Measurements from ENCODE around the gene TRIM32. TPM values are rescaled to one million over a fixed set of nuclear protein-coding genes. Genes with fewer than 3 reads are reported as not detected.
"Not testable (repeated sequence)": the region's sequence is repeated elsewhere in the genome, so short reads cannot be mapped to it uniquely, and the experiment has no call there.

TRIM32 gene
- total RNA-seq, 2 experiments from 2014 or later, result 8.7 to 11.0 TPM

- H3K27ac Mint-ChIP-seq, result peak overlapping the region; percentile 54
- no peak for DNase-seq
- CTCF ChIA-PET, result no interaction called here
- intact Hi-C loops (cut with micrococcal nuclease), result loop anchor here (1.0 kb wide), 1 partner anchor 15 kb away; no protein-coding TSS in a partner anchor
- H3K4me3 Mint-ChIP-seq, result peak overlapping the region; percentile 85
- peaks cover 44% of the 10 kb centered on the region for H3K4me1 Mint-ChIP-seq (ENCODE audit: low read depth)
- peaks cover 14% of the 10 kb centered on the region for H3K36me3 Mint-ChIP-seq (ENCODE audit: low read depth)
- H3K9me3 Mint-ChIP-seq, result peaks cover 8% of the 10 kb centered on the region
- no peaks in the 10 kb centered on the region for H3K27me3 Mint-ChIP-seq (ENCODE audit: low read depth)
Measured at GRCh38 chr9:116686693-116687073, 422 bp upstream of the TRIM32 start.

GRCh38 chr9:116687754-116688135, 640 bp downstream of the TRIM32 start:
- peak; percentile 13 for DNase-seq
- no peaks in the 10 kb centered on the region for H3K27me3 Mint-ChIP-seq (ENCODE audit: low read depth)
- CTCF ChIA-PET, result no interaction called here
- intact Hi-C loops (cut with micrococcal nuclease), result loop anchor here (1.0 kb wide), 1 partner anchor 14 kb away; no protein-coding TSS in a partner anchor
- peak overlapping the region; percentile 54 for H3K27ac Mint-ChIP-seq
- peaks cover 52% of the 10 kb centered on the region for H3K4me1 Mint-ChIP-seq (ENCODE audit: low read depth)
- H3K4me3 Mint-ChIP-seq, result peak overlapping the region; percentile 85
- peaks cover 7% of the 10 kb centered on the region for H3K9me3 Mint-ChIP-seq
- peaks cover 11% of the 10 kb centered on the region for H3K36me3 Mint-ChIP-seq (ENCODE audit: low read depth)

DNA sequence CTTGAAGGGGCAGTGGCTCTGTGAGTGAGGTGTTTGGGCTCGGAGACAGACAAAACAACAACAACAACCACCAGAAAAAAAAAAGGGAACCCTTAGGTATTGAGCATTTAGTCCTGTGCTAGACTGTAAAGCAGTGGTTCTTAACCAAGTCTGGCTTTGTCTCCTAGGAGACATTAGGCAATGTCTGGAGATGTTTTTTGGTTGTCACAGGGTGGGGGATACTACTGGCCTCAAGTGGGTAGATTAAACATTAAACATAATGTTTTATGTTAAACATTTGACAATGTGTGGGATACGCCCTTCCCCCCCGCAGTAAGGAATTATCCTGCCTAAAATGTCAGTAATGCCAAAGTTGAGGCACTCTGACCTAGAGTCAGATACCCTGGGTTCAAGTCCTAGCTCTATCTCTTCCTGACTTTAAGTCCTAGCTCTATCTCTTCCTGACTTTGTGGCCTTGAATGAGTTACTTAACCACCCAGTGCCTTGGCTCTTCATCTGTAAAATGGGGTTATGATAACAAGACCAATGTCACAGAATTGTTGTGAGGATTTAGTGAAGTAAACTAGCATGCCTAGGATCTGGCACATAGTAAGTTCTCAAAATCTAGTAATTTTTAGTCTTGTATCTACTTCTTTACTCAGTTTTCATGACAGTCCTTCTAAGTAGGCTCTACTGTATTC, 1.8 kb downstream of the TRIM32 start:
- Mint-ChIP-seq H3K36me3 (ENCODE audit: low read depth) (peaks cover 14% of the 10 kb centered on the region), H3K9me3 (peaks cover 2% of the 10 kb centered on the region)

GRCh38 chr9:116689486-116690032, 2.5 kb downstream of the TRIM32 start:
- Mint-ChIP-seq H3K36me3 (ENCODE audit: low read depth) (peaks cover 9% of the 10 kb centered on the region), H3K4me1 (ENCODE audit: low read depth) (peaks cover 65% of the 10 kb centered on the region), H3K4me3 (no peak overlapping the region), H3K9me3 (peaks cover under 1% of the 10 kb centered on the region), H3K27me3 (ENCODE audit: low read depth) (no peaks in the 10 kb centered on the region), H3K27ac (no peak overlapping the region)
- DNase-seq, result no peak
- intact Hi-C loops (cut with micrococcal nuclease), result no loop called here
- CTCF ChIA-PET, result interaction anchor here (0.6 kb wide), 1 partner anchor 1525 kb away, joined by 6 read pairs; no protein-coding TSS in a partner anchor

More for the DNA sequence above, 1.8 kb downstream of the TRIM32 start:
- CTCF ChIA-PET, result interaction anchor here (0.6 kb wide), 1 partner anchor 1525 kb away, joined by 6 read pairs; no protein-coding TSS in a partner anchor
- peak overlapping the region; percentile 11 for H3K4me3 Mint-ChIP-seq
- H3K27me3 Mint-ChIP-seq (ENCODE audit: low read depth), result no peaks in the 10 kb centered on the region
- DNase-seq, result no peak
- intact Hi-C loops (cut with micrococcal nuclease), result no loop called here
- H3K4me1 Mint-ChIP-seq (ENCODE audit: low read depth), result peaks cover 61% of the 10 kb centered on the region
- H3K27ac Mint-ChIP-seq, result no peak overlapping the region

DNA sequence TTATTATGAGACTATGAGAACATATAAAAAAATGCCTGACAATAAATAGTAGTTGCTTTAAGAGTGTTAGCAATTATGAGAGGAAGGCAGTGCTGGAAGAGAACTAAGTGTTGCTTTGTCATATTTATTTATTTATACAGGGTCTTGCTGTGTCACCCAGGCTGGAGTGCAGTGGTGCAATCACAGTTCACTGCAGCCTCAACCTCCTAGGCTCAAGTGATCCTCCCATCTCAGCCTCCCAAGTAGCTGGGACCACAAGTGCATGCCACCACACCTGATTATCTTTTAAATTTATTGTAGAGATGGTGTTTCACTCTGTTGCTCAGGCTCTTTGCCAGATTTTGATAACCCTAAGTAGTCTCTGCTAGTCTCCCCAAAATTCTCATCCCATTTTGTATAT, 3.7 kb downstream of the TRIM32 start:
- DNase-seq; CTCF ChIA-PET; H3K27me3 Mint-ChIP-seq (ENCODE audit: low read depth); H3K4me3 Mint-ChIP-seq; H3K27ac Mint-ChIP-seq; H3K9me3 Mint-ChIP-seq; intact Hi-C loops (cut with micrococcal nuclease): not testable (repeated sequence)
- H3K36me3 Mint-ChIP-seq (ENCODE audit: low read depth), result peaks cover 13% of the 10 kb centered on the region
- H3K4me1 Mint-ChIP-seq (ENCODE audit: low read depth), result peaks cover 68% of the 10 kb centered on the region

- CTCF ChIA-PET, result no interaction called here
- H3K9me3 Mint-ChIP-seq, result no peaks in the 10 kb centered on the region
- intact Hi-C loops (cut with micrococcal nuclease), result no loop called here
- peaks cover 19% of the 10 kb centered on the region for H3K36me3 Mint-ChIP-seq (ENCODE audit: low read depth)
- no peaks in the 10 kb centered on the region for H3K27me3 Mint-ChIP-seq (ENCODE audit: low read depth)
- no peak for DNase-seq
- H3K27ac Mint-ChIP-seq, result no peak overlapping the region
- H3K4me3 Mint-ChIP-seq, result no peak overlapping the region
- H3K4me1 Mint-ChIP-seq (ENCODE audit: low read depth), result peaks cover 66% of the 10 kb centered on the region
Measured at GRCh38 chr9:116691607-116692006, 4.5 kb downstream of the TRIM32 start.

- peaks cover 26% of the 10 kb centered on the region for H3K36me3 Mint-ChIP-seq (ENCODE audit: low read depth)
- intact Hi-C loops (cut with micrococcal nuclease), result loop anchor here (1.0 kb wide), 1 partner anchor 9 kb away; no protein-coding TSS in a partner anchor
- no peak for DNase-seq
- H3K27me3 Mint-ChIP-seq (ENCODE audit: low read depth), result no peaks in the 10 kb centered on the region
- no peak overlapping the region for H3K27ac Mint-ChIP-seq
- CTCF ChIA-PET, result no interaction called here
- H3K4me1 Mint-ChIP-seq (ENCODE audit: low read depth), result peaks cover 65% of the 10 kb centered on the region
- no peak overlapping the region for H3K4me3 Mint-ChIP-seq
- H3K9me3 Mint-ChIP-seq, result no peaks in the 10 kb centered on the region
Measured at GRCh38 chr9:116692616-116693015, 5.5 kb downstream of the TRIM32 start.

GRCh38 chr9:116693233-116693731, 6.2 kb downstream of the TRIM32 start:
- no peaks in the 10 kb centered on the region for H3K27me3 Mint-ChIP-seq (ENCODE audit: low read depth)
- CTCF ChIA-PET, result no interaction called here
- DNase-seq, result no peak
- intact Hi-C loops (cut with micrococcal nuclease), result loop anchor here (1.0 kb wide), 1 partner anchor 8 kb away; no protein-coding TSS in a partner anchor
- H3K27ac Mint-ChIP-seq, result no peak overlapping the region
- peaks cover 3% of the 10 kb centered on the region for H3K9me3 Mint-ChIP-seq
- H3K4me3 Mint-ChIP-seq, result no peak overlapping the region
- peaks cover 31% of the 10 kb centered on the region for H3K36me3 Mint-ChIP-seq (ENCODE audit: low read depth)
- peaks cover 58% of the 10 kb centered on the region for H3K4me1 Mint-ChIP-seq (ENCODE audit: low read depth)

DNA sequence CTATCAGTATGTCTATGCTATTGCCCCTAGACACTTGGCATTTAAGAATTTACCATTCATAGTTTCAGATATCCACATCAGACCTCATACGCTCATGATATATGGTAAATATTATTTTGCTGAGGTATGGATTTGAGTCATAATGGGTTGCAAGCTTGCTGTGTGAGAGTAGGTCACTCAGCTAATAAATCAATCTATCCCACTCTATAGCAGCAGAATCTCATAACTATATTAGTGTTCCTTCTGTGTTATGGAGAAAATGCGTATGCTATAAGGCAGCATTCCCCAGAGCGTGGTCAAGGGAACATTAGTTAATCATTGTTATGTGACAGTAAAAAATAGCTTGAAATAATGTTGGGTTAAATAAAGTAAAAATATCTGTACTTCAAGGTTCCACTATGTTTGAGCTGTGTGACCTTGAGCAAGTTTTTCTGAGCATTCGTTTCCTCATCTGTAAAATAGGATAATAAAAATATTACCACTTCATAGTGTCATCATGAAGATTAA, 7.7 kb downstream of the TRIM32 start:
- Mint-ChIP-seq H3K27ac (no peak overlapping the region), H3K4me3 (no peak overlapping the region), H3K9me3 (peaks cover 10% of the 10 kb centered on the region), H3K27me3 (ENCODE audit: low read depth) (no peaks in the 10 kb centered on the region), H3K36me3 (ENCODE audit: low read depth) (peaks cover 46% of the 10 kb centered on the region), H3K4me1 (ENCODE audit: low read depth) (peaks cover 44% of the 10 kb centered on the region)
- intact Hi-C loops (cut with micrococcal nuclease), result no loop called here
- CTCF ChIA-PET, result no interaction called here
- DNase-seq, result no peak

DNA sequence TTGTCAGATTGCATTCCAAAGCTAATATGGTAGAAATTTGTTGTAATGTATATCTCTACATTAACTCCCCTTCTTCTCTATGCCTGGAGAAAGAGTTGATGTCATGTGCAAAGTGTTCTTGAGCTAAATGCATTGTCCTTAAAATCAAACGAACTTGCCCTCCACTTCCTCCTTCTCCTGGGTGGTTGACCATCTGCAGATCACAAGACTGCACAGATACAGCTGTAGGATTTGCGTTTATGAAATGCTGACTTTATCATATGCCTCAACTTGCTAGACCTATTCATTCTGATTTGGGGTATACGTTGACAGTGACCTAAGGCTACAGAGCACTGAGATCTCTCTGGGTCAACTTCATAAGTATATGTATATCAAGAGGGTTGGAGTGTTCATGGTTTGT, 8.3 kb downstream of the TRIM32 start:
- intact Hi-C loops (cut with micrococcal nuclease), result no loop called here
- CTCF ChIA-PET, result no interaction called here

GRCh38 chr9:116697362-116697761, 10.3 kb downstream of the TRIM32 start:
- no peak overlapping the region for H3K27ac Mint-ChIP-seq

More for the DNA sequence above, 8.3 kb downstream of the TRIM32 start:
- H3K4me3 Mint-ChIP-seq, result no peak overlapping the region
- DNase-seq, result no peak
- H3K36me3 Mint-ChIP-seq (ENCODE audit: low read depth), result peaks cover 52% of the 10 kb centered on the region
- H3K9me3 Mint-ChIP-seq, result peaks cover 16% of the 10 kb centered on the region
- peaks cover 49% of the 10 kb centered on the region for H3K4me1 Mint-ChIP-seq (ENCODE audit: low read depth)
- H3K27ac Mint-ChIP-seq, result no peak overlapping the region
- no peaks in the 10 kb centered on the region for H3K27me3 Mint-ChIP-seq (ENCODE audit: low read depth)

GRCh38 chr9:116697887-116698286, 10.8 kb downstream of the TRIM32 start:
- intact Hi-C loops (cut with micrococcal nuclease), result no loop called here
- H3K36me3 Mint-ChIP-seq (ENCODE audit: low read depth), result peaks cover 75% of the 10 kb centered on the region
- no peaks in the 10 kb centered on the region for H3K27me3 Mint-ChIP-seq (ENCODE audit: low read depth)
- CTCF ChIA-PET, result interaction anchor here (0.6 kb wide), 1 partner anchor 15 kb away, joined by 4 read pairs; no protein-coding TSS in a partner anchor
- no peak for DNase-seq
- H3K4me1 Mint-ChIP-seq (ENCODE audit: low read depth), result peaks cover 47% of the 10 kb centered on the region
- H3K27ac Mint-ChIP-seq, result no peak overlapping the region
- peaks cover 26% of the 10 kb centered on the region for H3K9me3 Mint-ChIP-seq
- no peak overlapping the region for H3K4me3 Mint-ChIP-seq

More at GRCh38 chr9:116697362-116697761, 10.3 kb downstream of the TRIM32 start:
- H3K36me3 Mint-ChIP-seq (ENCODE audit: low read depth), result peaks cover 70% of the 10 kb centered on the region
- intact Hi-C loops (cut with micrococcal nuclease), result no loop called here
- H3K4me1 Mint-ChIP-seq (ENCODE audit: low read depth), result peaks cover 52% of the 10 kb centered on the region
- CTCF ChIA-PET, result no interaction called here
- peaks cover 26% of the 10 kb centered on the region for H3K9me3 Mint-ChIP-seq
- no peak for DNase-seq
- no peaks in the 10 kb centered on the region for H3K27me3 Mint-ChIP-seq (ENCODE audit: low read depth)
- no peak overlapping the region for H3K4me3 Mint-ChIP-seq
